ENCODE measurements around the gene NDUFS7. TPM values are rescaled to one million over a fixed set of nuclear protein-coding genes. Genes with fewer than 3 reads are reported as not detected.
"Not testable (repeated sequence)": the region's sequence is repeated elsewhere in the genome, so short reads cannot be mapped to it uniquely, and the experiment has no call there.

NDUFS7 gene
- total RNA-seq, 1 experiment from 2014 or later, result 135 TPM

DNA sequence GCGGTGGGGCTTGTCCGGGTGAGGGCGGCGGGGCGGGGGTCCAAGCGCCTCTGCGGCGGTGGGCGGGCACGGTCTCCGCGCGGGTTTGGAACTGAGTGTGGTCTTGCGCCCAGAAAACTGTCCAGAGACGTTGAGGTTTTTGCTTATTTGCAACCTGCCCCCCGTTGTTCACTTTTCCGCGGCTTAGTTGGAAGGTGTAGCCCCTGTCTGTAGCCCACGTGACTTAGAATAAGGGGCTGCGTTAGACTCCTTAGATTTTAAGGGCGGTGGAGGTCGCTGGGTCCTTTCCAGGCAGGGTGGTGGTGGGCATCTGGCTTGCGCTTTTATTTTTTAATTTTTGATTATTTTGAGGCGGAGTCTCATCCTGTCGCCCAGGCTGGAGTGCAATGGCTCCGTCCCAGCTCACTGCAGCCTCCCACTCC, 55.2 kb downstream of the NDUFS7 start:
- Mint-ChIP-seq H3K4me1 (ENCODE audit: insufficient read depth, unreplicated experiment) (peaks cover 6% of the 10 kb centered on the region), H3K4me3 (ENCODE audit: unreplicated experiment) (peak overlapping the region; percentile 98), H3K9me3 (ENCODE audit: unreplicated experiment) (no peaks in the 10 kb centered on the region), H3K36me3 (ENCODE audit: insufficient read depth, unreplicated experiment) (peaks cover 79% of the 10 kb centered on the region), H3K27me3 (ENCODE audit: insufficient read depth, unreplicated experiment) (no peaks in the 10 kb centered on the region), H3K27ac (ENCODE audit: low read depth, unreplicated experiment) (peak overlapping the region; percentile 100)
- intact Hi-C loops (cut with micrococcal nuclease), result loop anchor here (1.0 to 2.0 kb wide), 2 partner anchors 74 to 160 kb away; partner anchors contain the start of gene ADAMTSL5
- CTCF ChIA-PET, result interaction anchor here (1.3 kb wide), 1 partner anchor 8 kb away, joined by 3 read pairs; no protein-coding TSS in a partner anchor
- no peak for DNase-seq (ENCODE audit: unreplicated experiment)
- TF ChIP-seq, protein P1, sequence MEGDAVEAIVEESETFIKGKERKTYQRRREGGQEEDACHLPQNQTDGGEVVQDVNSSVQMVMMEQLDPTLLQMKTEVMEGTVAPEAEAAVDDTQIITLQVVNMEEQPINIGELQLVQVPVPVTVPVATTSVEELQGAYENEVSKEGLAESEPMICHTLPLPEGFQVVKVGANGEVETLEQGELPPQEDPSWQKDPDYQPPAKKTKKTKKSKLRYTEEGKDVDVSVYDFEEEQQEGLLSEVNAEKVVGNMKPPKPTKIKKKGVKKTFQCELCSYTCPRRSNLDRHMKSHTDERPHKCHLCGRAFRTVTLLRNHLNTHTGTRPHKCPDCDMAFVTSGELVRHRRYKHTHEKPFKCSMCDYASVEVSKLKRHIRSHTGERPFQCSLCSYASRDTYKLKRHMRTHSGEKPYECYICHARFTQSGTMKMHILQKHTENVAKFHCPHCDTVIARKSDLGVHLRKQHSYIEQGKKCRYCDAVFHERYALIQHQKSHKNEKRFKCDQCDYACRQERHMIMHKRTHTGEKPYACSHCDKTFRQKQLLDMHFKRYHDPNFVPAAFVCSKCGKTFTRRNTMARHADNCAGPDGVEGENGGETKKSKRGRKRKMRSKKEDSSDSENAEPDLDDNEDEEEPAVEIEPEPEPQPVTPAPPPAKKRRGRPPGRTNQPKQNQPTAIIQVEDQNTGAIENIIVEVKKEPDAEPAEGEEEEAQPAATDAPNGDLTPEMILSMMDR (IDR thresholded peaks at IDR 0.05; ENCODE audit: unreplicated experiment), result no peak
- BruUV-seq (replicated peaks), result no TSS peak
- POLR2A ChIA-PET, result interaction anchor here (0.9 to 1.7 kb wide), 5 partner anchors 15 to 55 kb away, joined by 3 to 4 read pairs (median 3); no protein-coding TSS in a partner anchor

DNA sequence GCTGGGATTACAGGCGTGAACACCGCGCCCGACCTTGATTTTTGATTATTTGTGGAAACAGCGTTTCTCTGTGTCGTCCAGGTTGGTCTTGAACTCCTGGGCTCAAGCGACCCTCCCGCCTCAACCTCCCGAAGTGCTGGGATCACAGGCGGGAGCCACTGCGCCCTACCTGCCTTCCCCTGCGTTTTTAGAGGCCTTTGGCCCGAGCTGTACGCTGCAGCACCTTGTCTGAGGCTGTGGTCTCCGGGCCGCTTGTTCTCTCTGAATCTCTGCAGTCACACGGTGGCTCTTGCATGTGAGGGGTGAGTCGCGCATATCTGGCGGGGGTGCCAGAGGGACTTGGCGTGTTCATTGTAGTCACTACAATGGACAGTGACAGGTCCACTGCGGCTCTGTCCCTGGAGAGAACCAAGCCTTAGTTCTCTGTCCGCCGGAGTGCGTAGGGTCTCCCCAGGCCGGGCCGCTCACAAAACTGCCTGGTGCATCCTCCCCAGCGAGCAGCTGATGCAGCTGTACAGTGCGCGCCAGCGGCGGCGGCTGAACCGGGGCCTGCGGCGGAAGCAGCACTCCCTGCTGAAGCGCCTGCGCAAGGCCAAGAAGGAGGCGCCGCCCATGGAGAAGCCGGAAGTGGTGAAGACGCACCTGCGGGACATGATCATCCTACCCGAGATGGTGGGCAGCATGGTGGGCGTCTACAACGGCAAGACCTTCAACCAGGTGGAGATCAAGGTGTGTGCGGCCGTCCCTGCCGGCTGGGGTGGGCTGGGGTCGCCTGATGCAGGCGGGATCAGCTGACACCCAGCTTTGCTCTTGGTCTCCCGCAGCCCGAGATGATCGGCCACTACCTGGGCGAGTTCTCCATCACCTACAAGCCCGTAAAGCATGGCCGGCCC, 56.1 kb downstream of the NDUFS7 start:
- intact Hi-C loops (cut with micrococcal nuclease), result loop anchor here (2.0 kb wide), 1 partner anchor 161 kb away; no protein-coding TSS in a partner anchor
- DNase-seq (ENCODE audit: unreplicated experiment); H3K9me3 Mint-ChIP-seq (ENCODE audit: unreplicated experiment); H3K27me3 Mint-ChIP-seq (ENCODE audit: insufficient read depth, unreplicated experiment); BruUV-seq (replicated peaks); H3K4me1 Mint-ChIP-seq (ENCODE audit: insufficient read depth, unreplicated experiment): not testable (repeated sequence)
- ChIA-PET CTCF (interaction anchor here (0.6 to 1.3 kb wide), 3 partner anchors 7 to 16 kb away, joined by 3 read pairs; no protein-coding TSS in a partner anchor), POLR2A (interaction anchor here (0.7 to 1.7 kb wide), 9 partner anchors 14 to 418 kb away, joined by 3 to 5 read pairs (median 3); partner anchors contain the start of genes CIRBP and FAM174C)
- Mint-ChIP-seq H3K27ac (ENCODE audit: low read depth, unreplicated experiment) (peak overlapping the region; percentile 100), H3K4me3 (ENCODE audit: unreplicated experiment) (peak overlapping the region; percentile 98), H3K36me3 (ENCODE audit: insufficient read depth, unreplicated experiment) (peaks cover 80% of the 10 kb centered on the region)

DNA sequence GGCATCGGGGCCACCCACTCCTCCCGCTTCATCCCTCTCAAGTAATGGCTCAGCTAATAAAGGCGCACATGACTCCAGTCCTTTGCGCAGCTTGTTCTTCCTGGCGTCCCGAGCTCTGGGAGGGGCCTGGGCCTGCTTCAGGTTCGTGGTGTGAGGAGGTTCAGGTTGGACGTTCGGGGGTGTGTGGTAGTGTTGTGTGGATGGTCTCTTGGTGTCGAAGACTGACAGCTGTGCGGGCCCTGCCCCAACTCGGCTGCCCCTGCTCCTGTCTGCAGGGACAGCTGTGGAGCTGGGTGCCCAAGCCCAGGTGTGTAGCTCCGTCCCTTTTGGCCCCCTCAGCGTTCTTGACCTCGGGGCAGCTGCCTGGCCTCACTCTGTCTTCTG, 56.7 kb downstream of the NDUFS7 start:
- no TSS peak for BruUV-seq (replicated peaks)
- H3K36me3 Mint-ChIP-seq (ENCODE audit: insufficient read depth, unreplicated experiment), result peaks cover 76% of the 10 kb centered on the region

GRCh38 chr19:1441022-1441426, 57.3 kb downstream of the NDUFS7 start:
- intact Hi-C loops (cut with micrococcal nuclease), result no loop called here
- CTCF ChIA-PET, result interaction anchor here (0.6 kb wide), 1 partner anchor 66 kb away, joined by 3 read pairs; no protein-coding TSS in a partner anchor
- peak overlapping the region; percentile 98 for H3K4me3 Mint-ChIP-seq (ENCODE audit: unreplicated experiment)
- peaks cover 70% of the 10 kb centered on the region for H3K36me3 Mint-ChIP-seq (ENCODE audit: insufficient read depth, unreplicated experiment)
- TF ChIP-seq, protein P1 (IDR thresholded peaks at IDR 0.05; ENCODE audit: unreplicated experiment), result no peak
- H3K9me3 Mint-ChIP-seq (ENCODE audit: unreplicated experiment), result no peaks in the 10 kb centered on the region
- H3K27ac Mint-ChIP-seq (ENCODE audit: low read depth, unreplicated experiment), result peak overlapping the region; percentile 100
- no TSS peak for BruUV-seq (replicated peaks)
- POLR2A ChIA-PET, result interaction anchor here (0.6 to 1.5 kb wide), 4 partner anchors 67 to 172 kb away, joined by 3 to 5 read pairs (median 3); partner anchors contain the start of genes CIRBP and FAM174C
- no peaks in the 10 kb centered on the region for H3K27me3 Mint-ChIP-seq (ENCODE audit: insufficient read depth, unreplicated experiment)
- H3K4me1 Mint-ChIP-seq (ENCODE audit: insufficient read depth, unreplicated experiment), result peaks cover 6% of the 10 kb centered on the region
- no peak for DNase-seq (ENCODE audit: unreplicated experiment)

More for the DNA sequence above, 56.7 kb downstream of the NDUFS7 start:
- Mint-ChIP-seq H3K27me3 (ENCODE audit: insufficient read depth, unreplicated experiment) (no peaks in the 10 kb centered on the region), H3K27ac (ENCODE audit: low read depth, unreplicated experiment) (peak overlapping the region; percentile 100), H3K4me3 (ENCODE audit: unreplicated experiment) (peak overlapping the region; percentile 98), H3K4me1 (ENCODE audit: insufficient read depth, unreplicated experiment) (peaks cover 6% of the 10 kb centered on the region), H3K9me3 (ENCODE audit: unreplicated experiment) (no peaks in the 10 kb centered on the region)
- DNase-seq (ENCODE audit: unreplicated experiment), result no peak
- intact Hi-C loops (cut with micrococcal nuclease), result no loop called here
- POLR2A ChIA-PET, result interaction anchor here (1.1 to 1.5 kb wide), 4 partner anchors 26 to 171 kb away, joined by 3 to 5 read pairs (median 4); partner anchors contain the start of genes CIRBP and FAM174C
- CTCF ChIA-PET, result interaction anchor here (0.6 to 0.7 kb wide), 2 partner anchors 8 to 66 kb away, joined by 3 read pairs; no protein-coding TSS in a partner anchor
- TF ChIP-seq, protein P1 (IDR thresholded peaks at IDR 0.05; ENCODE audit: unreplicated experiment), result no peak
